MCF 10A (cell line): ENCODE measurements around the gene PRKAB1. TPM values are rescaled to one million over a fixed set of nuclear protein-coding genes. Genes with fewer than 3 reads are reported as not detected.
"Not testable (repeated sequence)": the region's sequence is repeated elsewhere in the genome, so short reads cannot be mapped to it uniquely, and the experiment has no call there.

ENCODE experiments used
- BruUV-seq: library from RNA; stranded (reverse); fragments of 400-500 nt; replicated peaks from 2 replicates; lab custom pipeline; 2021; lab: Mats Ljungman, UMichigan
- CTCF ChIA-PET: fragments of 300-600 bp; sonication (Branson Sonifier 250); formaldehyde crosslinking; extraction: SDS; loops from one replicate; lab custom pipeline; 2021; ENCODE audit warnings: antibody characterized with exemption, inconsistent platforms; lab: Yijun Ruan, JAX
- POLR2A ChIA-PET: fragments of 300-600, 350-650 bp; sonication (Branson Sonifier 250); formaldehyde crosslinking; extraction: SDS; loops from one replicate; lab custom pipeline; 2020; ENCODE audit warnings: antibody characterized with exemption, inconsistent platforms; lab: Yijun Ruan, JAX
- DNase-seq: peaks from one replicate; pipeline ENCODE4 v3.0.0-alpha.2; 2018; ENCODE audit not compliant: unreplicated experiment
- H3K27ac Mint-ChIP-seq: one replicate; pipeline ENCODE4 v1.8.0; 2022; ENCODE audit warnings: mild to moderate bottlenecking, low read depth, mixed read lengths; ENCODE audit not compliant: unreplicated experiment
- H3K27me3 Mint-ChIP-seq: one replicate; pipeline ENCODE4 v1.8.0; 2022; ENCODE audit warnings: mixed read lengths; ENCODE audit not compliant: insufficient read depth, unreplicated experiment
- H3K36me3 Mint-ChIP-seq: one replicate; pipeline ENCODE4 v1.8.0; 2022; ENCODE audit warnings: mild to moderate bottlenecking, moderate library complexity, mixed read lengths; ENCODE audit not compliant: insufficient read depth, unreplicated experiment
- H3K4me1 Mint-ChIP-seq: one replicate; pipeline ENCODE4 v1.8.0; 2022; ENCODE audit warnings: mixed read lengths; ENCODE audit not compliant: insufficient read depth, unreplicated experiment
- H3K4me3 Mint-ChIP-seq: one replicate; pipeline ENCODE4 v1.8.0; 2022; ENCODE audit warnings: mild to moderate bottlenecking, moderate library complexity, mixed read lengths; ENCODE audit not compliant: unreplicated experiment
- H3K9me3 Mint-ChIP-seq: one replicate; pipeline ENCODE4 v1.8.0; 2022; ENCODE audit warnings: mixed read lengths; ENCODE audit not compliant: unreplicated experiment
- CTCF ChIP-seq: fragments of 200-600 bp; IDR thresholded peaks from one replicate; pipeline ENCODE4 v1.8.0; 2022; ENCODE audit warnings: antibody characterized with exemption, mild to moderate bottlenecking; ENCODE audit not compliant: unreplicated experiment
- intact Hi-C: fragments of 100-400 bp; cut with micrococcal nuclease; formaldehyde crosslinking; loops from 2 replicates; pipeline ENCODE4 v1.14.1; 2022
- total RNA-seq: library from RNA; stranded (reverse); gene quantifications from 2 replicates; pipeline ENCODE4 v1.2.3, GENCODE V29; 2022

The PRKAB1 gene
- total RNA-seq, 1 experiment from 2014 or later, result 27.2 TPM

DNA sequence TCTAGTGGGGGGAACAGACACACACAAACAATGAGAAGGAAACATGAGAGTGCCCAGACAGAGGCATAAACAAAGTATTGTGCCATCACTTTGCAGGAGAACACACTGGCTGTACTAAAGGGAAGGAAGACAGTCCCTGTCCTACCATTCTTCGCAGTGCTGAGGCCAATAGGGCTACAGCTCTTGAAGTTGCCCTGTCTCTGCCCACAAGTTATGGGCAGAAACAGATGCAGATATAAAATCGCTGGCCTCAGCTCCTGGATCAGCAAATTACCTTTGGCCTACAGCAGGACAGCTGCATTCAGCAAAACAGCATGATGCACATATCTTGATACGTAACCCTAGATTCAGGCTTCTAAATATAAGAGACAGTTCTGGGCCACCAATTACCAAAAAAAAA lies 23.0 kb upstream of the PRKAB1 start:
- H3K9me3 Mint-ChIP-seq, result no peaks in the 10 kb centered on the region

GRCh38 chr12:119645535-119646059 lies 22.3 kb upstream of the PRKAB1 start:
- no TSS peak for BruUV-seq
- peaks cover 16% of the 10 kb centered on the region for H3K27me3 Mint-ChIP-seq
- TF ChIP-seq CTCF, result no peak
- H3K4me1 Mint-ChIP-seq, result no peaks in the 10 kb centered on the region
- intact Hi-C loops, result loop anchor here (5.0 kb wide), 1 partner anchor 203 kb away; no protein-coding TSS in a partner anchor
- POLR2A ChIA-PET, result no interaction called here
- DNase-seq, result no peak
- CTCF ChIA-PET, result interaction anchor here (0.7 to 1.6 kb wide), 2 partner anchors 16 to 1210 kb away, joined by 3 to 4 read pairs; no protein-coding TSS in a partner anchor
- H3K27ac Mint-ChIP-seq, result no peak overlapping the region
- H3K4me3 Mint-ChIP-seq, result no peak overlapping the region
- no peaks in the 10 kb centered on the region for H3K36me3 Mint-ChIP-seq
- H3K9me3 Mint-ChIP-seq, result no peaks in the 10 kb centered on the region

More for the DNA sequence above, 23.0 kb upstream of the PRKAB1 start:
- intact Hi-C loops, result loop anchor here (5.0 kb wide), 1 partner anchor 203 kb away; no protein-coding TSS in a partner anchor
- TF ChIP-seq CTCF, result no peak
- no TSS peak for BruUV-seq
- H3K4me1 Mint-ChIP-seq, result no peaks in the 10 kb centered on the region
- peaks cover 22% of the 10 kb centered on the region for H3K27me3 Mint-ChIP-seq
- no peaks in the 10 kb centered on the region for H3K36me3 Mint-ChIP-seq
- no peak overlapping the region for H3K4me3 Mint-ChIP-seq
- no peak overlapping the region for H3K27ac Mint-ChIP-seq
- ChIA-PET POLR2A (no interaction called here), CTCF (no interaction called here)
- DNase-seq, result no peak

- BruUV-seq, result no TSS peak
- Mint-ChIP-seq H3K4me3 (no peak overlapping the region), H3K9me3 (no peaks in the 10 kb centered on the region), H3K36me3 (no peaks in the 10 kb centered on the region), H3K4me1 (no peaks in the 10 kb centered on the region), H3K27me3 (peaks cover 12% of the 10 kb centered on the region), H3K27ac (no peak overlapping the region)
- intact Hi-C loops, result loop anchor here (1.0 to 5.0 kb wide), 2 partner anchors 104 to 207 kb away; no protein-coding TSS in a partner anchor
- POLR2A ChIA-PET, result no interaction called here
- CTCF ChIA-PET, result interaction anchor here (0.5 to 2.1 kb wide), 16 partner anchors 9 to 1246 kb away, joined by 3 to 12 read pairs (median 4); partner anchors contain the start of gene TMEM233
- peak; percentile 44 for DNase-seq
- TF ChIP-seq CTCF, result peak; percentile 76
Observed at GRCh38 chr12:119649202-119649808, 18.6 kb upstream of the PRKAB1 start.

DNA sequence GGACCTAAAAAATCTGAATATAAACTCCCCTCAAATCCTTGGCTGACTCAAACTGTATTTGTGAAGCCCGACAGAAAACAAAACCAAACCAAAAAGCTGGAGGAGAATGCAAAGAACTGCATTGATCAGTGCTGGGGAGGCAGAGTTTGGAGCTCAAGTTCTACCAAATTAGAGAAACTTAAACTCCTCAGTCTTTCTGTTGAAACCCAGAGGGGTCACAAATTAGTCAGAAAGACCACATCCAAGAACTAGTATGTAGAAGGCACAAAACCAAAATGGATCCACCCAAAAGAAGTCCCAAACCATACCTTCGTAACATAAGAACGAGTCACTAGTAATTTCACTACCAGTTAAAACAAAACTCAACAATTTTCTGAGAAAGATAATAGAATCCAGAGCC lies 15.3 kb upstream of the PRKAB1 start:
- Mint-ChIP-seq H3K36me3 (no peaks in the 10 kb centered on the region), H3K27me3 (no peaks in the 10 kb centered on the region), H3K9me3 (no peaks in the 10 kb centered on the region), H3K4me1 (no peaks in the 10 kb centered on the region), H3K27ac (no peak overlapping the region), H3K4me3 (no peak overlapping the region)
- TF ChIP-seq CTCF, result no peak
- BruUV-seq, result no TSS peak
- CTCF ChIA-PET, result interaction anchor here (0.8 to 1.6 kb wide), 5 partner anchors 9 to 107 kb away, joined by 3 to 4 read pairs (median 3); no protein-coding TSS in a partner anchor
- no peak for DNase-seq
- POLR2A ChIA-PET, result no interaction called here
- intact Hi-C loops, result no loop called here

- H3K27me3 Mint-ChIP-seq, H3K9me3 Mint-ChIP-seq, DNase-seq, H3K27ac Mint-ChIP-seq, H3K4me1 Mint-ChIP-seq, POLR2A ChIA-PET, H3K4me3 Mint-ChIP-seq, H3K36me3 Mint-ChIP-seq, BruUV-seq, intact Hi-C loops: not testable (repeated sequence)
- CTCF ChIA-PET, result interaction anchor here (1.1 to 1.7 kb wide), 3 partner anchors 9 to 1253 kb away, joined by 3 to 7 read pairs (median 4); partner anchors contain the start of gene PRKAB1
Observed at GRCh38 chr12:119657001-119657400, 10.9 kb upstream of the PRKAB1 start.

DNA sequence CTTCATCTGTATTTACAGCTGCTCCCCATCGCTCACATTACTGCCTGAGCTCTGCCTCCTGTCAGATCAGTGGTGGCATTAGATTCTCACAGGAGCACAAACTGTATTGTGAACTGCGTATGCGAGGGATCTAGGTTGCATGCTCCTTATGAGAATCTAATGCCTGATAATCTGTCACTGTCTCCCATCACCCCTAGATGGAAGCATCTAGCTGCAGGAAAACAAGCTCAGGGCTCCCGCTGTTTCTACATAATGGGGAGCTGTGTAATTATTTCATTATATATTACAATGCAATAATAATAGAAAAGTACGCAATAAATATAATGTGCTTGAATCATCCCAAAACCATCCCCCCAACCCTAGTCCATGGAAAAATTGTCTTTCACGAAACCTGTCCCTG lies 9.8 kb upstream of the PRKAB1 start:
- intact Hi-C loops, BruUV-seq, H3K36me3 Mint-ChIP-seq, H3K4me3 Mint-ChIP-seq, H3K27ac Mint-ChIP-seq, H3K9me3 Mint-ChIP-seq, POLR2A ChIA-PET, H3K4me1 Mint-ChIP-seq, DNase-seq, H3K27me3 Mint-ChIP-seq: not testable (repeated sequence)
- CTCF ChIA-PET, result interaction anchor here (0.6 to 1.7 kb wide), 17 partner anchors 10 to 1280 kb away, joined by 3 to 11 read pairs (median 4); partner anchors contain the start of genes PRKAB1 and SUDS3
